Neuronal stem cell (in vitro differentiated cells): ENCODE measurements around the gene C3.

Experiments
- DNase-seq: peaks from one replicate; pipeline ENCODE4 v3.0.0-alpha.2; 2013; ENCODE audit warnings: low spot score
- H2AFZ ChIP-seq: one replicate; pipeline ENCODE4 v1.6.1; 2013; ENCODE audit warnings: mild to moderate bottlenecking, low read length, inconsistent platforms
- H2AK5ac ChIP-seq: 2 replicates; pipeline ENCODE4 v1.6.1; 2013; ENCODE audit warnings: low read depth, mild to moderate bottlenecking, inconsistent platforms, low read length, moderate library complexity, mixed read lengths
- H2BK120ac ChIP-seq: 2 replicates; pipeline ENCODE4 v1.6.1; 2013; ENCODE audit warnings: low read depth, mild to moderate bottlenecking, inconsistent platforms, low read length, moderate library complexity, mixed read lengths
- H2BK12ac ChIP-seq: one replicate; pipeline ENCODE4 v1.6.1; 2013; ENCODE audit warnings: low read length, inconsistent platforms
- H2BK15ac ChIP-seq: 2 replicates; pipeline ENCODE4 v1.6.1; 2013; ENCODE audit warnings: mild to moderate bottlenecking, low read length, inconsistent platforms, mixed read lengths
- H2BK5ac ChIP-seq: one replicate; pipeline ENCODE4 v1.6.1; 2013; ENCODE audit warnings: inconsistent platforms, mild to moderate bottlenecking, low read length, moderate library complexity
- H3K14ac ChIP-seq: one replicate; pipeline ENCODE4 v1.6.1; 2013; ENCODE audit warnings: low read length, inconsistent platforms
- H3K18ac ChIP-seq: 2 replicates; pipeline ENCODE4 v1.6.1; 2013; ENCODE audit warnings: low read length, inconsistent platforms
- H3K23ac ChIP-seq: 2 replicates; pipeline ENCODE4 v1.6.1; 2013; ENCODE audit warnings: low read depth, mild to moderate bottlenecking, mixed read lengths, low read length, inconsistent platforms; ENCODE audit not compliant: poor library complexity
- H3K27ac ChIP-seq: replicated peaks from 3 replicates; pipeline ENCODE4 v1.5.1; 2013; ENCODE audit warnings: low read length, inconsistent platforms
- H3K27me3 ChIP-seq, 3 experiments: 2 replicates each; pipeline ENCODE4 v1.6.1; 2013; ENCODE audit warnings: low read length in 3 of 3, mild to moderate bottlenecking in 2 of 3, inconsistent platforms in 1 of 3, low read depth in 1 of 3, mixed read lengths in 1 of 3, moderate library complexity in 1 of 3; ENCODE audit not compliant: control insufficient read depth in 3 of 3, insufficient read depth in 3 of 3
- H3K36me3 ChIP-seq, 2 donors: replicated peaks in 1 of 2; 2 replicates each; pipeline ENCODE4 v1.6.1; 2013; ENCODE audit warnings: low read length in 2 of 2; ENCODE audit not compliant: control insufficient read depth in 2 of 2, insufficient read depth in 2 of 2
- H3K4ac ChIP-seq: 2 replicates; pipeline ENCODE4 v1.6.1; 2013; ENCODE audit warnings: inconsistent platforms, mild to moderate bottlenecking, low read length, moderate library complexity
- H3K4me1 ChIP-seq, 2 donors: 1 replicate in 1 of 2; 2 replicates in 1 of 2; pipeline ENCODE4 v1.6.1; 2013; ENCODE audit warnings: low read length in 2 of 2, low read depth in 1 of 2; ENCODE audit not compliant: control insufficient read depth in 2 of 2, insufficient read depth in 1 of 2
- H3K4me2 ChIP-seq: one replicate; pipeline ENCODE4 v1.6.1; 2013; ENCODE audit warnings: mild to moderate bottlenecking, low read length, inconsistent platforms; ENCODE audit not compliant: insufficient read depth, poor library complexity, severe bottlenecking
- H3K4me3 ChIP-seq, 2 donors: 2 replicates each; pipeline ENCODE4 v1.5.1; 2013; ENCODE audit warnings: low read length in 2 of 2, mild to moderate bottlenecking in 2 of 2, inconsistent platforms in 1 of 2, moderate library complexity in 1 of 2
- H3K79me1 ChIP-seq: one replicate; pipeline ENCODE4 v1.6.1; 2013; ENCODE audit warnings: low read depth, mild to moderate bottlenecking, inconsistent platforms, low read length, moderate library complexity
- H3K9ac ChIP-seq: one replicate; pipeline ENCODE4 v1.6.1; 2013; ENCODE audit warnings: mild to moderate bottlenecking, low read depth, low read length, inconsistent platforms; ENCODE audit not compliant: poor library complexity
- H3K9me3 ChIP-seq, 2 donors: replicated peaks in 1 of 2; 2 replicates each; pipeline versions ENCODE3 to v1.6.1; 2013; ENCODE audit warnings: low read length in 2 of 2, mild to moderate bottlenecking in 2 of 2, inconsistent platforms in 1 of 2, low read depth in 1 of 2, mixed read lengths in 1 of 2, moderate library complexity in 1 of 2; ENCODE audit not compliant: control insufficient read depth in 2 of 2, insufficient read depth in 1 of 2
- H4K8ac ChIP-seq: one replicate; pipeline ENCODE4 v1.6.1; 2013; ENCODE audit warnings: low read depth, mild to moderate bottlenecking, inconsistent platforms, low read length, moderate library complexity
- H4K91ac ChIP-seq: one replicate; pipeline ENCODE4 v1.6.1; 2013; ENCODE audit warnings: low read length, low read depth, mild to moderate bottlenecking, inconsistent platforms; ENCODE audit not compliant: poor library complexity
- WGBS, 2 donors: extraction: QIAGEN DNeasy Blood & Tissue Kit; methylation state at CpG; one replicate each; pipeline ENCODE4 v1.1.7; 2013; ENCODE audit warnings: missing lambda C conversion rate in 2 of 2, mixed read lengths in 1 of 2; ENCODE audit not compliant: insufficient read length in 2 of 2, insufficient replicate concordance in 1 of 2; ENCODE audit errors: extremely low coverage in 2 of 2; 5-methylcytosine and 5-hydroxymethylcytosine counted together

C3 gene

GRCh38 chr19:6733338-6734095, 13.1 kb upstream of the C3 start:
- H3K9me3 ChIP-seq = no peaks in the 10 kb centered on the region

GRCh38 chr19:6732803-6733337, 12.4 kb upstream of the C3 start:
- Histone ChIP-seq H2BK12ac (no peak overlapping the region), H3K14ac (no peak overlapping the region), H3K27me3 (no peaks in the 10 kb centered on the region), H3K27ac (no peak overlapping the region), H2AFZ (no peak overlapping the region), H4K91ac (no peak overlapping the region), H3K9me3 (no peaks in the 10 kb centered on the region), H2AK5ac (no peak overlapping the region), H3K36me3 (peaks cover 0 to 11% of the 10 kb centered on the region in 2 donors), H3K4me3 (no peak overlapping the region), H3K18ac (no peak overlapping the region), H4K8ac (no peak overlapping the region), H3K79me1 (peaks cover 6% of the 10 kb centered on the region), H3K9ac (no peak overlapping the region), H2BK5ac (peak overlapping the region; percentile 39), H3K4me1 (peaks cover 3 to 6% of the 10 kb centered on the region in 2 donors), H3K4ac (no peak overlapping the region), H3K23ac (no peak overlapping the region), H3K4me2 (no peak overlapping the region), H2BK15ac (no peak overlapping the region), H2BK120ac (no peak overlapping the region)
- no CpG with 5 or more reads among the region's 21 CpGs for WGBS, 2 donors
- no peak for DNase-seq

More at GRCh38 chr19:6733338-6734095, 13.1 kb upstream of the C3 start:
- Histone ChIP-seq H2BK15ac (no peak overlapping the region), H2AFZ (no peak overlapping the region), H3K4me3 (no peak overlapping the region), H2BK12ac (no peak overlapping the region), H3K23ac (peak overlapping the region; percentile 20), H4K8ac (no peak overlapping the region), H3K18ac (no peak overlapping the region), H3K4me2 (no peak overlapping the region), H3K4me1 (peaks cover 7 to 11% of the 10 kb centered on the region in 2 donors), H3K14ac (no peak overlapping the region), H2BK120ac (no peak overlapping the region), H2BK5ac (peak overlapping the region; percentile 39), H3K27me3 (no peaks in the 10 kb centered on the region), H3K27ac (no peak overlapping the region), H4K91ac (no peak overlapping the region), H3K79me1 (peaks cover 6% of the 10 kb centered on the region), H3K9ac (no peak overlapping the region), H3K36me3 (peaks cover 0 to 11% of the 10 kb centered on the region in 2 donors), H3K4ac (no peak overlapping the region), H2AK5ac (no peak overlapping the region)
- WGBS, 2 donors = no CpG with 5 or more reads among the region's 29 CpGs
- DNase-seq = no peak

GRCh38 chr19:6731822-6732221, 11.4 kb upstream of the C3 start:
- peak overlapping the region; percentile 39 for H2BK5ac ChIP-seq
- no peak overlapping the region for H3K14ac ChIP-seq
- no peak overlapping the region for H3K27ac ChIP-seq
- DNase-seq = no peak
- H3K79me1 ChIP-seq = peaks cover 8% of the 10 kb centered on the region
- H3K36me3 ChIP-seq = peaks cover 0 to 11% of the 10 kb centered on the region in 2 donors
- peak overlapping the region; percentile 6 for H3K23ac ChIP-seq
- no peaks in the 10 kb centered on the region for H3K27me3 ChIP-seq
- no peak overlapping the region for H2AFZ ChIP-seq
- peaks cover 3 to 6% of the 10 kb centered on the region in 2 donors for H3K4me1 ChIP-seq
- no peak overlapping the region for H3K18ac ChIP-seq
- H3K4ac ChIP-seq = no peak overlapping the region
- no peak overlapping the region for H2BK12ac ChIP-seq
- no peak overlapping the region for H2BK15ac ChIP-seq
- no peak overlapping the region for H2BK120ac ChIP-seq
- no peak overlapping the region for H3K4me3 ChIP-seq
- H2AK5ac ChIP-seq = no peak overlapping the region
- peak overlapping the region; percentile 60 for H3K9ac ChIP-seq
- no CpG with 5 or more reads among the region's 22 CpGs for WGBS, 2 donors
- H4K91ac ChIP-seq = no peak overlapping the region
- H4K8ac ChIP-seq = peak overlapping the region; percentile 82
- no peak overlapping the region for H3K4me2 ChIP-seq
- peaks cover 0 to 4% of the 10 kb centered on the region in 2 donors for H3K9me3 ChIP-seq

GRCh38 chr19:6730941-6731670, 10.7 kb upstream of the C3 start:
- DNase-seq = no peak
- Histone ChIP-seq H2BK15ac (peak overlapping the region; percentile 58), H2BK120ac (no peak overlapping the region), H3K18ac (peak overlapping the region; percentile 59), H2BK12ac (peak overlapping the region; percentile 30), H4K91ac (no peak overlapping the region), H3K14ac (no peak overlapping the region), H3K4me3 (no peak overlapping the region), H3K4me2 (no peak overlapping the region), H4K8ac (peak overlapping the region; percentile 43), H3K4me1 (peaks cover 3% of the 10 kb centered on the region in 2 donors), H2BK5ac (no peak overlapping the region), H2AK5ac (peak overlapping the region; percentile 63), H3K23ac (peak overlapping the region; percentile 80), H3K27me3 (no peaks in the 10 kb centered on the region), H3K9ac (no peak overlapping the region), H3K9me3 (peaks cover 0 to 4% of the 10 kb centered on the region in 2 donors), H3K79me1 (peaks cover 8% of the 10 kb centered on the region), H3K27ac (no peak overlapping the region), H3K4ac (no peak overlapping the region), H2AFZ (no peak overlapping the region), H3K36me3 (peaks cover 0 to 11% of the 10 kb centered on the region in 2 donors)
- no CpG with 5 or more reads among the region's 30 CpGs for WGBS, 2 donors
